Prostate gland (tissue), 2 donors: Measurements from ENCODE around the gene LIX1L.

Experiments used
- CTCF ChIP-seq, 4 experiments: fragments of 200-600 bp in 2 of 4; fragments of 450-650 bp in 2 of 4; sonication (generic) in 2 of 4; IDR thresholded peaks; 1 replicate in 3 of 4; 2 replicates in 1 of 4; pipeline ENCODE4 v1.5.1; 2016 to 2019; ENCODE audit warnings: antibody characterized with exemption in 4 of 4, mild to moderate bottlenecking in 2 of 4, moderate library complexity in 2 of 4
- POLR2A ChIP-seq: fragments of 450-650 bp; IDR thresholded peaks from one replicate; pipeline ENCODE4 v1.6.1; 2016; ENCODE audit warnings: antibody characterized with exemption, mild to moderate bottlenecking
- POLR2AphosphoS5 ChIP-seq: sonication (generic); formaldehyde crosslinking; IDR thresholded peaks from one replicate; pipeline ENCODE4 v1.6.1; 2017; ENCODE audit warnings: antibody characterized with exemption

GRCh38 chr1:145991735-145992412 is 34.1 kb upstream of the LIX1L start:
- TF ChIP-seq CTCF (IDR thresholded peaks at IDR 0.05) = no peak
- peak; percentile 13 for TF ChIP-seq POLR2AphosphoS5
- TF ChIP-seq POLR2A = no peak
